Measurements from ENCODE around the gene SCO1. TPM values are rescaled to one million over a fixed set of nuclear protein-coding genes. Genes with fewer than 3 reads are reported as not detected.
A peak's percentile ranks its signal among the peaks of the same experiment; 100 is the strongest.

SCO1 gene
- total and polyA plus RNA-seq, 5 donors from 2014 or later, result 14.7 to 17.5 (median 16.0) TPM

GRCh38 chr17:10649602-10650001, 47.7 kb downstream of the SCO1 start:
- Mint-ChIP-seq H3K27me3 (no peaks in the 10 kb centered on the region), H3K4me1 (peaks cover 0 to 12% (median 2%) of the 10 kb centered on the region in 4 donors), H3K9me3 (peaks cover 0 to 2% (median 0%) of the 10 kb centered on the region in 7 donors), H3K4me3 (no peak overlapping the region), H3K27ac (peak overlapping the region in 1 of 3 donors; percentile 70), H3K36me3 (peaks cover 20% of the 10 kb centered on the region)
- DNase-seq, result no peak
- Histone ChIP-seq H3K36me3 (ENCODE audit: control insufficient read depth, insufficient read depth, low read length) (no peaks in the 10 kb centered on the region), H3K9me3 (ENCODE audit: control insufficient read depth in 2 of 2, low read length in 2 of 2) (no peaks in the 10 kb centered on the region), H3K4me1 (ENCODE audit: control insufficient read depth, insufficient read depth, low read length, poor library complexity, severe bottlenecking) (no peaks in the 10 kb centered on the region), H3K27ac (ENCODE audit: insufficient read depth, low read length, poor library complexity, severe bottlenecking) (no peak overlapping the region), H3K4me3 (ENCODE audit: low read depth, low read length) (no peak overlapping the region), H3K27me3 (ENCODE audit: control insufficient read depth, insufficient read depth, low read length) (no peaks in the 10 kb centered on the region)
- no peak for ATAC-seq (ENCODE audit: low read depth in 2 of 2)

DNA sequence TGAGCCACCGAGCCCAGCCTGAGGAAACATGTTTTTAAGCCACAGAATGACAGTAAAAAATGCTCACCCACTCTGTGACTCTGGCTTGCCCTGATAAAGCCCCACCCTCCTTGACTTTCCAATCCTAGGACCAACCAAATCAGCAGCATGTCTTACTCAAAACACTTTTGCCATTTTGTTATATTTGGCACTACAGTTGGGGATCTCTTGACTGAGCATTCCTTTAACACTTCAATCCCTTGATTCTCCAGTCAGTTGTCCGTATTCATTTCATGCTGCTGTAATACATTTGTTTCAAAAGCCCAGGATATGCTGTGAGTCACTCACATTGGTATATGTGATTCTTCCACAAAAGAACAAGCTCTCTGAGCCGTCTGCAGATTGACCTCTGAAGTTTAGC, 48.4 kb downstream of the SCO1 start:
- H3K36me3 ChIP-seq (ENCODE audit: control insufficient read depth, insufficient read depth, low read length), result no peaks in the 10 kb centered on the region
- Mint-ChIP-seq H3K4me3 (no peak overlapping the region), H3K36me3 (peaks cover 26% of the 10 kb centered on the region), H3K27me3 (no peaks in the 10 kb centered on the region), H3K27ac (peak overlapping the region in 1 of 3 donors; percentile 70), H3K4me1 (peaks cover 0 to 12% (median 2%) of the 10 kb centered on the region in 4 donors), H3K9me3 (peaks cover 0 to 1% (median 0%) of the 10 kb centered on the region in 7 donors)
- ATAC-seq (ENCODE audit: low read depth in 2 of 2) (no peak), DNase-seq (no peak)
- H3K4me1 ChIP-seq (ENCODE audit: control insufficient read depth, insufficient read depth, low read length, poor library complexity, severe bottlenecking), result no peaks in the 10 kb centered on the region
- H3K9me3 ChIP-seq (ENCODE audit: control insufficient read depth in 2 of 2, low read length in 2 of 2), result no peaks in the 10 kb centered on the region
- H3K27me3 ChIP-seq (ENCODE audit: control insufficient read depth, insufficient read depth, low read length), result no peaks in the 10 kb centered on the region
- H3K27ac ChIP-seq (ENCODE audit: insufficient read depth, low read length, poor library complexity, severe bottlenecking), result no peak overlapping the region
- no peak overlapping the region for H3K4me3 ChIP-seq (ENCODE audit: low read depth, low read length)

DNA sequence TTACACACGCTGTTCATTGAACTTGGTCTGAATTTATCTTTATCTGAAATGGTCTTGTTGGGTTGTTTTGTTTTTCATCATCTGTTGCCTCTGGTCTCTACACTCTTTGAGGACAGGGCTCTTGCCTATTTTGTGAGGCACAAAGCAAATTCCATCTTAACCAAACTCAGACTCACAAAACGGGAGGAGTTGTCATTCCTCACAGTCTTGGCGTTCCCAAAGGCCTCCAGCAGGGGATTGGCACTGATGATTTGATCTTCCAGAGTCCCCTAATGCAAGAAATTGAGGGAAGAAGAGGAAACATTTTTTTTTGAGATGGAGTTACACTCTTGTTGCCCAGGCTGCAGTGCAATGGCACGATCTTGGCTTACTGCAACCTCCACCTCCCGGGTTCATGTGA, 49.0 kb downstream of the SCO1 start:
- Mint-ChIP-seq H3K4me3 (no peak overlapping the region), H3K36me3 (peaks cover 22% of the 10 kb centered on the region), H3K4me1 (peaks cover 0 to 9% (median 2%) of the 10 kb centered on the region in 4 donors), H3K27ac (peak overlapping the region in 1 of 3 donors; percentile 54), H3K27me3 (no peaks in the 10 kb centered on the region), H3K9me3 (peaks cover 0 to 1% (median 0%) of the 10 kb centered on the region in 7 donors)
- Histone ChIP-seq H3K9me3 (ENCODE audit: control insufficient read depth in 2 of 2, low read length in 2 of 2) (no peaks in the 10 kb centered on the region), H3K4me3 (ENCODE audit: low read depth, low read length) (no peak overlapping the region), H3K36me3 (ENCODE audit: control insufficient read depth, insufficient read depth, low read length) (no peaks in the 10 kb centered on the region), H3K27ac (ENCODE audit: insufficient read depth, low read length, poor library complexity, severe bottlenecking) (no peak overlapping the region), H3K4me1 (ENCODE audit: control insufficient read depth, insufficient read depth, low read length, poor library complexity, severe bottlenecking) (no peaks in the 10 kb centered on the region), H3K27me3 (ENCODE audit: control insufficient read depth, insufficient read depth, low read length) (no peaks in the 10 kb centered on the region)
- DNase-seq (no peak), ATAC-seq (ENCODE audit: low read depth in 2 of 2) (no peak)

GRCh38 chr17:10646392-10646990, 50.8 kb downstream of the SCO1 start:
- Mint-ChIP-seq H3K4me1 (peaks cover 0 to 4% (median 2%) of the 10 kb centered on the region in 4 donors), H3K4me3 (no peak overlapping the region), H3K36me3 (peaks cover 34% of the 10 kb centered on the region), H3K27ac (no peak overlapping the region), H3K9me3 (peaks cover 0 to 1% (median 0%) of the 10 kb centered on the region in 7 donors), H3K27me3 (no peaks in the 10 kb centered on the region)
- DNase-seq (peak; percentile 51 to 72 (median 70)), ATAC-seq (ENCODE audit: low read depth in 2 of 2) (peak; percentile 45 to 62)
- no peak overlapping the region for H3K27ac ChIP-seq (ENCODE audit: insufficient read depth, low read length, poor library complexity, severe bottlenecking)
- no peaks in the 10 kb centered on the region for H3K9me3 ChIP-seq (ENCODE audit: control insufficient read depth in 2 of 2, low read length in 2 of 2)
- H3K27me3 ChIP-seq (ENCODE audit: control insufficient read depth, insufficient read depth, low read length), result no peaks in the 10 kb centered on the region
- no peak overlapping the region for H3K4me3 ChIP-seq (ENCODE audit: low read depth, low read length)
- no peaks in the 10 kb centered on the region for H3K4me1 ChIP-seq (ENCODE audit: control insufficient read depth, insufficient read depth, low read length, poor library complexity, severe bottlenecking)
- no peaks in the 10 kb centered on the region for H3K36me3 ChIP-seq (ENCODE audit: control insufficient read depth, insufficient read depth, low read length)

DNA sequence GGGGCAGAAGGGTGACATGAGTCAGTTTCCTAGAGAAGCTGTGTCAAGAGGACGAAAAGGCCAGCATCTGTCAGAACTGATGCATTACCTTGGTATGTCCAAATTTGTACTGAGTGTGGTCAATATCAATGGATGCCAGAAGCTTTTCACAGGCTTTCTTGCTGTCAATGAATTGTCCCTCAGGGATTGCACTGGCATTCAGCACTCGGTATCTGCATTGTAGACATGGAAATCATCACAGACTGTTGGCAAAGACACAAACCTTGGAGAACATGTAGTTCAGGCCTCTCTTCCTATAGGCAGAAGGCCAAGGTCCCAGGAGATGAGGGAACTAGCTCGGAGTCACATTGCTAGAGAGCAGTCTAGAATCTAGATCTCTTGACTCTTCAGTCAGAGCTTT, 56.9 kb downstream of the SCO1 start:
- Mint-ChIP-seq H3K4me3 (no peak overlapping the region), H3K36me3 (peaks cover 56% of the 10 kb centered on the region), H3K9me3 (peaks cover 0 to 1% (median 0%) of the 10 kb centered on the region in 7 donors), H3K27me3 (no peaks in the 10 kb centered on the region), H3K27ac (no peak overlapping the region), H3K4me1 (no peaks in the 10 kb centered on the region)
- H3K4me1 ChIP-seq (ENCODE audit: control insufficient read depth, insufficient read depth, low read length, poor library complexity, severe bottlenecking), result no peaks in the 10 kb centered on the region
- H3K36me3 ChIP-seq (ENCODE audit: control insufficient read depth, insufficient read depth, low read length), result peaks cover 9% of the 10 kb centered on the region
- H3K9me3 ChIP-seq (ENCODE audit: control insufficient read depth in 2 of 2, low read length in 2 of 2), result no peaks in the 10 kb centered on the region
- H3K27ac ChIP-seq (ENCODE audit: insufficient read depth, low read length, poor library complexity, severe bottlenecking), result no peak overlapping the region
- H3K4me3 ChIP-seq (ENCODE audit: low read depth, low read length), result no peak overlapping the region
- no peaks in the 10 kb centered on the region for H3K27me3 ChIP-seq (ENCODE audit: control insufficient read depth, insufficient read depth, low read length)
- ATAC-seq (ENCODE audit: low read depth in 2 of 2) (no peak), DNase-seq (no peak)

GRCh38 chr17:10638151-10638550, 59.2 kb downstream of the SCO1 start:
- no peaks in the 10 kb centered on the region for H3K9me3 ChIP-seq (ENCODE audit: control insufficient read depth in 2 of 2, low read length in 2 of 2)
- H3K27ac Mint-ChIP-seq, result peak overlapping the region in 1 of 3 donors; percentile 21
- H3K9me3 Mint-ChIP-seq, result no peaks in the 10 kb centered on the region
- DNase-seq (no peak), ATAC-seq (ENCODE audit: low read depth in 2 of 2) (no peak)
- H3K36me3 Mint-ChIP-seq, result peaks cover 60% of the 10 kb centered on the region
- no peaks in the 10 kb centered on the region for H3K27me3 Mint-ChIP-seq
- peaks cover 16% of the 10 kb centered on the region for H3K36me3 ChIP-seq (ENCODE audit: control insufficient read depth, insufficient read depth, low read length)
- no peaks in the 10 kb centered on the region for H3K4me1 Mint-ChIP-seq
- H3K27ac ChIP-seq (ENCODE audit: insufficient read depth, low read length, poor library complexity, severe bottlenecking), result no peak overlapping the region
- H3K27me3 ChIP-seq (ENCODE audit: control insufficient read depth, insufficient read depth, low read length), result no peaks in the 10 kb centered on the region
- H3K4me1 ChIP-seq (ENCODE audit: control insufficient read depth, insufficient read depth, low read length, poor library complexity, severe bottlenecking), result no peaks in the 10 kb centered on the region
- H3K4me3 Mint-ChIP-seq, result no peak overlapping the region
- H3K4me3 ChIP-seq (ENCODE audit: low read depth, low read length), result no peak overlapping the region

DNA sequence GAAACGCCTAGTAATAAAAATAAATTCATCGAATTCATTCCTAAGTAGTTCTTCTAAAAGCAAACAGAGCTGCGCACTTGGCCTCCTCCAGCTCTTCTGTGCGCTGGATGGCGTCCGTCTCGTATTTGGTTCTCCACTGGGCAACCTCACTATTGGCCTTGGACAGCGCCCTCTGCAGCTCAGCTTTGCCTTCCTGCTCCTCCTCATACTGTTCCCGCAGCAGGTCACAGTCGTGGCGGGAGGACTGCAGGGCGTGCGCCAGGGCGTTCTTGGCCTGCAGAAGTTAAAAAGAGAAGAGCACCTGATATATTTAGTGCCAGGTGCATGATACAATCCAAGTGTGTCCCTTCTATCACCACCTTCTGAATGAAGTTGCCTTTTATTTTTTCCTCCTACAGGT, 62.0 kb downstream of the SCO1 start:
- H3K9me3 ChIP-seq (ENCODE audit: control insufficient read depth in 2 of 2, low read length in 2 of 2), result no peaks in the 10 kb centered on the region
- H3K4me3 ChIP-seq (ENCODE audit: low read depth, low read length), result no peak overlapping the region
- no peaks in the 10 kb centered on the region for H3K4me1 ChIP-seq (ENCODE audit: control insufficient read depth, insufficient read depth, low read length, poor library complexity, severe bottlenecking)
- no peaks in the 10 kb centered on the region for H3K9me3 Mint-ChIP-seq
- no peak overlapping the region for H3K4me3 Mint-ChIP-seq
- ATAC-seq (ENCODE audit: low read depth in 2 of 2), result no peak
- DNase-seq, result no peak
- no peak overlapping the region for H3K27ac ChIP-seq (ENCODE audit: insufficient read depth, low read length, poor library complexity, severe bottlenecking)
- H3K36me3 Mint-ChIP-seq, result peaks cover 51% of the 10 kb centered on the region
- no peak overlapping the region for H3K27ac Mint-ChIP-seq
- peaks cover 16% of the 10 kb centered on the region for H3K36me3 ChIP-seq (ENCODE audit: control insufficient read depth, insufficient read depth, low read length)
- no peaks in the 10 kb centered on the region for H3K4me1 Mint-ChIP-seq
- no peaks in the 10 kb centered on the region for H3K27me3 Mint-ChIP-seq
- H3K27me3 ChIP-seq (ENCODE audit: control insufficient read depth, insufficient read depth, low read length), result no peaks in the 10 kb centered on the region

- DNase-seq (no peak), ATAC-seq (ENCODE audit: low read depth in 2 of 2) (no peak)
- Mint-ChIP-seq H3K36me3 (peaks cover 47% of the 10 kb centered on the region), H3K4me3 (no peak overlapping the region), H3K9me3 (no peaks in the 10 kb centered on the region), H3K27ac (no peak overlapping the region), H3K27me3 (no peaks in the 10 kb centered on the region), H3K4me1 (no peaks in the 10 kb centered on the region)
- H3K36me3 ChIP-seq (ENCODE audit: control insufficient read depth, insufficient read depth, low read length), result peaks cover 8% of the 10 kb centered on the region
- no peaks in the 10 kb centered on the region for H3K9me3 ChIP-seq (ENCODE audit: control insufficient read depth in 2 of 2, low read length in 2 of 2)
- no peaks in the 10 kb centered on the region for H3K4me1 ChIP-seq (ENCODE audit: control insufficient read depth, insufficient read depth, low read length, poor library complexity, severe bottlenecking)
- H3K4me3 ChIP-seq (ENCODE audit: low read depth, low read length), result no peak overlapping the region
- no peak overlapping the region for H3K27ac ChIP-seq (ENCODE audit: insufficient read depth, low read length, poor library complexity, severe bottlenecking)
- H3K27me3 ChIP-seq (ENCODE audit: control insufficient read depth, insufficient read depth, low read length), result no peaks in the 10 kb centered on the region
Observed at GRCh38 chr17:10633738-10634379, 63.5 kb downstream of the SCO1 start.
